NOMO-1 treated with dmso at 0.1 percent for 144 hours (cell line): ENCODE measurements around the gene SLC25A26.

Experiments
- DNase-seq: peaks from one replicate; lab custom pipeline; 2025; ENCODE audit not compliant: unreplicated experiment; lab: John Stamatoyannopoulos, UW

The SLC25A26 gene

DNA sequence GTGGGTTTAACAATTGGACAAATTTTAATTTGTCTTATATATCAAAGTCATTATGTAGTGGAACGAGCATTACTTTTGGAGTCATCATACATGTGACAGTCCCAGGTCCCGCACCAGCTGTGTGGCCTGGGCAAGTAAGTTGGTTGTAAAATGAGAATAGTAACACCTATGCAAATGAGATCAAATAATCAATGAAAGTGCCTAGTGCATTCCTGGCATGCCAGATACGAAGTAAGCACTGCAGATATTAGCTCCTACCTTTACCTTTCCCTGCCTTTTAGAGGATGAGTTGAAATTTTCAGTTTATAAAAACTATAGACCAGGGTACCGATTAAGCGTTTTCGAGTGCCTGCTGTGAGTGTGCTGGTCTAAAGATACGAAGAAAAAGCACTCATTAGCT is 145.9 kb downstream of the SLC25A26 start:
- DNase-seq: no peak

DNA sequence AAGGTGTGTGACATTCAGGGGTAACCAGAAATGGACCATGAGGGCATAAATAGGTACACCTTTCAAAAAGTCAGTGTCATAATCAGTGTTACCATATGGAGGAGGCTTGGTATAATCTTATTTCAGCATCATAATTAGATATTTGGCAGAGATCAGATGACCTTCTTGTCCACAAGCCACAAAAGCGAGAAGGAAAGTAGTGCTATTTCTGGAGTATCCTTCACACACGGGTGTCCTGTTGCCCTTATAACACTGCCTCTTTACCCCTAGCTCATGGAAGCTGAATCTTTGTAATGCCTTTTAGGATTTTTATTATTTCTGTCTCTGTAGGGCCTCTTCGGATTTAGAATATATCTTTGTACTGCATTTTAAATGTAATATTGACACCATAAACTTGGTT is 147.2 kb downstream of the SLC25A26 start:
- DNase-seq: no peak

DNA sequence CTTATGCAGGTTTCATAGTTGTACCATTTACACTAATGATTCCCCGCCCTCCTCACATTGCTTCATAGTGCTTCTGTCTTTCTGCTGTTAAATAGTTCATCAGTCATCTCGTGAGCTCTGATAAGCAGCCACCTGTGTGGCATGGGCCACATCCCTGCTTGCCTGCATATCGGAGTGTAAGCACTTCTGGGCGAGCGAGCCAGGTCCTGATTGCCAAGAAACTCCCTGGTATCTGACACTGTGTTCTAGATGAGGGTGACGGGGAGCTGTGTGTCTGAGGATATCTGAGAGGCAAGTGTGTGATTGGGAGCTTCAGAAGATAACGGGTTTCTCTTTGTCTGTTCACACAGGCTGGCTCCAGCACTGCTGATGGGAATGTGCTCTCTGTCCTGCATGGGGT is 149.4 kb downstream of the SLC25A26 start:
- DNase-seq: no peak

DNA sequence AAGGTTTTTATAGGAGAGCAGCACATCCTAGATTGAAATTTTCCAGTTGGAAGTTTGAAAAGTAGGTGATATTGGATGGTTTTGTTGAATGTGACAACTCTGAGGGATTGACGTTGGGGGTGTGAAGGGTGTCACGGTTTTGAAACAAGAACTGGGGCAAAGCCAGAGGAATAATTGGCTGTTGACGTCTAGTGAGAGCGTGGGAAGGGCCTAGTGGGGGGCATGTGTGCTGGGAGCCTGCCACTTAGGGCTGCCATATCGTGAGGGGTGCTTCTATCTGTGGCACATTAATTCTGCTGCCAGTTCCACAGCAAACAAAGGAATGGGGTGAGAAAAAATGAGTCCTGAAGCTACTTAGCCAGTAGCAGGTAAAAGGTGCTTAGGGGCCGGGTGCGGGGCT is 150.6 kb downstream of the SLC25A26 start:
- no peak for DNase-seq

DNA sequence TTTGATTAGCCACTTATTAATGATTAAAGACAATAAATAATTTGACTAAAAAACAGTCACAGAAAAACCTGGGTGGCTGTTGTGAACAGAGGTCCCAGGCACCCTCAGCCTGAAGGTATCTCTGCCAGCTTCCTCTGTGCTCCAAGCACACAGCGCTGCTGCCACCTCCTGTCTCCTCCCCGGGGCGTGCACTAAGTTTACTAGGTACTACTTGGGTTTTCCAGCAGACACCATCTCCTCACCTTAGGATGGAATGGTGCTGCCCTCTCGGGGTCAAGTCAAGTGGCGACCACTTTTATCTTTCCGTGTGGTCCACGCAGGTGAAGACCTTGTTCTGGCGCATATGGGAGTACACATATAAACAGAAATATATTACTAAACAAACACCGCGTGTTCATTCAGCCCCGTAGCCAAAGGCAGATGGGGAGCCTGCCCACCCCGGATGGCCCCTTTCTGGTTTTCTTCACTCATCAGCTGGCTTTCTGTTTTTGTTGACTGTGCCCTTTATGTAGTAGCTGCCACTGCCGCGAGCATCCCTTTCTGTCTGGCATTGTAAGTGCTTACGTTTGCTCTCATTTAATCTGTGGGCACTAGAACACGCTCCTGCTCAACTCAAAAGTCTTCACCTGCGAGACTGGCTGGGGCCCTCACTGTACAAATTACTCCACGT is 152.0 kb downstream of the SLC25A26 start:
- DNase-seq: no peak

DNA sequence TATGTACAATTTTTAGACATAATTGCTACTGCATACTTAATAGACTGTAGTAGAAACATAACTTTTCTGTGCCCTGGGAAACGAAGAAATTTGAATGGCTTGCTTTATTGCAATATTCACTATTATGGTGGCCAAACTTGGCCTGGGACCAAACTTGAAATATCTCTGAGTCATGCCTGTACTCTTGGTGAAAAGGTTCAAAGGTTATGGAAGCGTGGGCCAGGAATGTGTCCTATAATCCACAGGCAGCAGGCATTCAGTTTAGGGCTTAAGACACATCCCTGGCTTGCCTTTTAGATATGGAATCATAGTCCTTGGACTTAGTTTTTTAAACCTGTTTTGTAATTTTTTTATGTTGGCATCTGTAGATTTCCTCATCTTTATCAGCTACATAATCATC is 155.8 kb downstream of the SLC25A26 start:
- no peak for DNase-seq

DNA sequence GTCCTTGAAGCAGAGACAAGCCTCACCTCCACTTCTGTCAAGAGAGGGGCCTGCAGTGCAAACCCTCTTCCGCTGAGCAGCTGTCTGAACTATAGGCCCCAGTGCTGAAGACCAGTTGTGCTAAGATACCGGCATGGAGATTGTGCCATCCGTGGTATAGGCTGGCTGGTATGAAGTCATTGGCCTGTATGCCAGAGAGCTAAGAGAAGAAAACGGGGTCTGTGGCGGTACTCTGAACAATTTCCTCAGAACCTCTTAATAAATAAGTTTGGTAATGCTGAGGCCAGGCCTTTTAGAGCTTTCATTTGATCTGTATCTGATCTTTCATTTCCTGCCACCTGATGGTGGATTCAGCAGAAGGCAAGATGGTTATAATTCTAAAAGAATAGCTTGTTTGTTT is 157.0 kb downstream of the SLC25A26 start:
- no peak for DNase-seq

DNA sequence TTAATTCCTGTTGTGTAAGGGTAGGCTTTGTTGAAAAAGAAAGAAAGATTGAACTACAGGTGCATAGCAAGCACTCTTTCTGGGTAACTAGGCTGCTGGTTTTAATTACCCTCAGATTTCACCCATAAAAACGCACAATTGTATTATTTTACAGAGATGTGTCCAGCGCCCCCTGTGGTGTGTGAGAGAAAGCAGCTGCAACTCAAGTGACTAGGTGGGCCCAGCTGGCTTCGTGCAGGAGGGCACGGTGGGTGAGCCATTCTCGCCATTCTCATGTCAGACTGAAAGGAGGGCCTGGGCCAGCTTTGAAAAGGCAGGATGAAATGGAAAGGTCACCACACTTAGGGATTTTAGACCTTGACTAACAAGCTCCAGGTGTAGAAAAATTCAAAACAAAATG is 157.5 kb downstream of the SLC25A26 start:
- DNase-seq: no peak

DNA sequence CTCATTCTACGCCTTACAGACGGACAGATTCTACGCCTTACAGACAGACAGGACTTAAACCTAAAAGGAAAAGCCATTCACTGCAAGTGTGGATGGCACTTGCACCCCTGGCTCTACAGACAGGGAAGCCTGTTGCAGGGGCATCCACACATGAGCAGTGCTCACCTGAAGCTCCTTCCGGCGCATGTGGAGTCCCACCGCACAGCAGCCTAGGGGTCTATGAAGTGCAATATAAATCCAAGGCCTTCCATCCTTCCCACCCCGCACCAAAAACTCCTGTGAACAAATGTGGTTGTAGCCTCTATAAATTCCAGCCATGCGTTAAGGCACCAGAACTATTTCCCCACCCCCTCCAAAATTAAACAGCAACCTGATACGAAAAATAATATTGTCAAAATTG is 158.8 kb downstream of the SLC25A26 start:
- no peak for DNase-seq

DNA sequence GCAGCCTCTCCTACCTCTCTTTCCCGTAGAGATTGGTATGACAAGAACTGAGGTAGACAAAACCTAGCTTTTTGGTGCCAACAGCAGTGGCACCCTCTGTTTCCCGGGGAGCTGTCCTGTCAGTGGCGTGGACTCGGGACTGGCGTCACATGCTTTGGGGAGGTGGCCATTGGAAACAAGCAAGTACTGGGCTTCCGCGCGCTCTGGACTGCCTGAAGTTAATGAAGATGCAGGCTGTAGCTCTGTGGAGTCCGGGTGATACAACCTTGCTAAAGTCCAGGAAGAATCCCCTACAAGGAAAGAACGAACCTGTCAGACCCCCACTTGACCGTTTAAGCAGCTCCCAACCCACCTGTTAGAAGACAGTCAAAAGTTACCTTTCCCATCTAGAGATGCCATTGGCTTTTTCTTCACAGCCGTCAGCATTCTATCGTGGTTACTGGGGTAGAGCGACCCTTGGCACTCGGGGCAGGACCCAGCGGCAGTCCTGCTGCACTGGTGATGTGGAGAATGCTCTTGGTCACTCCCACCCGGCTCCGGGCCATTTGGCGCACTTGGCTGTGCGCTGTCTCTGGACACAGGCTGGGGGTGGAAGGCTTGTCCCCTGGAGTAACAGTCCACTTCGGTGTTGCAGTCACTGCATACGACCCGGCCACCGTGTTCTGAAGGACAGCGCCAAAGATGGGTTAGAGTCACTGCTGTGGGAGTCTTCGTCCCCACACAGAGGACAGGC is 159.6 kb downstream of the SLC25A26 start:
- no peak for DNase-seq

DNA sequence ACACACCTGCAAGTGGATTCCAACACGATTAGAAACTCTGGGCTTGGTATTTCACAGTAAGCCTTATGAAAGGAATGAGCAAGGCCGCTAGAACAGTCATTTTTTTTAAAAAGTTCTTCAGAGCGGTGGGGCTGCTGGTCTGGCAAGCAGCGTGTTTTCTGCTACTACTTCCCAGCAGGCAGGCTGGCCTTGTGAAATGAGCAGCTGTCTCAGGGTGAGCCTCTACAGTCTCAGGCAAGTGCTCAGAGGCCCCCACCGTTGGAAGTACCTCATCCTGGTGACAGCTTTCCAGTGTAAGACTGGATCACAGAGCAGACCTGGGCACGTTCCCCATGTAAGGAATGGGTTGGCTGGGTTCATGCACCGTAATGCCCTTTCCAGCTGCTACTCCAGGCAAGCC is 160.8 kb downstream of the SLC25A26 start:
- no peak for DNase-seq

DNA sequence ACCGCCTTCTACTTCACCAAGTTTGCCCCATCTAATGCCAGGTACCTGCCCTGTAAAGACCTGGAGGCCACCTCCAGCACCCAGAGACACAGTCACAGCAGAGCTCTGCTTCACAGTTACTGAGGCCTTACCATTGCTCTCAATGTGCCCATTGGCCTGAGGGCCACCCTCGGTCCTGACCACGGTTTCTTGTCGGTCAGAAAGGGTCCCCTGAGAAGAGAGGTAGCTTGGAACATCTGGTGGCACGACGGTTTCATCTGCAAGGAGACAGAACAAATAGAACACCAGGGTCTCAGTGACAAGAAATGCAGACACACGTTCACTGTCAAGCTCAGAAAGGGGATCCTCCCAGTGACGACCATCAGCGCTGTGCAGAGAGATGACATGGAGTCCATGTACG is 161.3 kb downstream of the SLC25A26 start:
- no peak for DNase-seq

DNA sequence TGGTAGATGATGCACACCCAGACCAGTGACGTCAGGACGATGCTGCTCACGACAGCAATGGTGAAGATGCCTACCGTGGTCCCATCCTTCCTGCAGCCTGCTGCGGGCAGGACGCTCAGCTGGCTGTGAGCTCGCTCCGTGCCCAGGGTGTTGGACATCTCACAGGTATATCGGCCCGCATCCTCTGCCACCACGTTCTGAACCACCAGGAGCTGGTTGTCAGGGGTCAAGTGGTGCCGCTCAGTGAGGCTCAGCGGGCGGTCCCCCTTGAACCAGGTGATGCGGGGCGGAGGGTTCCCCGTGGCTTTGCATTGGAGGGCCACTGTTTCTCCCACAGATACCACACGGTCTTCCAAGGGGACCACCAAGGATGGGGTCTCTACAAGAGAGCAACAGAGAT is 162.2 kb downstream of the SLC25A26 start:
- no peak for DNase-seq

DNA sequence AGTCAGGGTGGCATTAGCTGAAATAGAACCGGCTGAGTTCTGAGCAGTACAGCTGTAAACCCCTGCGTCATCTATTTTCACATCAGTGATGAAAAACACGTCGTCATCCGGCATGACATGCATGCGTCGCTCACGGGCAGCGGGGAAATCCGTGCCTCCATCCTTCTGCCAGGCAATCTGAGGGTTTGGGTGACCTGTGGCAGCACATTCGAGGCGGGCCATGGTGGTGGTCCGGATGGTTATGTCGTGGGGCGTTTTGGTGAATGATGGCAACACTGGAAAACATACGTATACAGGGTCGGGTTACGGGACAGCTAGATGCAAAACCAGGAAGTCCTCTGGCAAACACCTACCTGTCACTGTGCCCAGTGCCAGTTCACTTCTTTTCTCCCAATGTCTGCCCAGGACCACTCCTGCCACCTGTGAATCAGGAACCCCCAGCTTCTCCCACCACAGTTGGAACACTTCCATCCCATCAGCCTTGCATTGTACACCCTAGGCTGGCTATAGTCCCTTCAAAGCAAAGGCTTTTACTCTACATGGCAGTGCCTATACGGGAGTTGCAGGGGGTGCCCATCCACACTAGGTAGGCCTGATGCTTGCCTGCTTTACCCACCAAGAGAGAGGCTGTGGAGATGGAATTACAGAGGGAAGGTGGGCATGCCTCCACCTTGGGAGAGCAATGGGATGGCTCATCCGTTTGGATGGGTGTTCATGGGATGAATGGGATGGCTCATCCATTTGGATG is 163.4 kb downstream of the SLC25A26 start:
- DNase-seq: no peak

DNA sequence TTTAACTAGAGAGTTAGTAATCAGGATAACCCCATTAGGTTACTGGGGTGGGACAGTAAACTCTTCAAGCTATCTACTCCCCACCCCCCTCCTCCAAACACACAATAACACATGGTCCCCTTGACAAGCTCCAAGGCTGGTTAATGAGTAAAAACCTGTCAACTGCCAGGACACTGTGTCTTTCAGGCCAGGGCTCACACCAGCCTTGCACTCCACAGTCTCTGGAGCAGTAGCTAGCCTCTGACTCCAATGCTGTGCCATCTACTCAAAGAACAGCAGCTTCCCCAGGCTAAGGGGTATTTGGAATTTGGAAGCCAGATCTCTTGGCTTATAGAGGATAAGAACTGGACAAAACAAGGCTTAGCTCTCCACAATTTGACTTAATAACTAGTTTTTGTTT is 164.3 kb downstream of the SLC25A26 start:
- DNase-seq: no peak

DNA sequence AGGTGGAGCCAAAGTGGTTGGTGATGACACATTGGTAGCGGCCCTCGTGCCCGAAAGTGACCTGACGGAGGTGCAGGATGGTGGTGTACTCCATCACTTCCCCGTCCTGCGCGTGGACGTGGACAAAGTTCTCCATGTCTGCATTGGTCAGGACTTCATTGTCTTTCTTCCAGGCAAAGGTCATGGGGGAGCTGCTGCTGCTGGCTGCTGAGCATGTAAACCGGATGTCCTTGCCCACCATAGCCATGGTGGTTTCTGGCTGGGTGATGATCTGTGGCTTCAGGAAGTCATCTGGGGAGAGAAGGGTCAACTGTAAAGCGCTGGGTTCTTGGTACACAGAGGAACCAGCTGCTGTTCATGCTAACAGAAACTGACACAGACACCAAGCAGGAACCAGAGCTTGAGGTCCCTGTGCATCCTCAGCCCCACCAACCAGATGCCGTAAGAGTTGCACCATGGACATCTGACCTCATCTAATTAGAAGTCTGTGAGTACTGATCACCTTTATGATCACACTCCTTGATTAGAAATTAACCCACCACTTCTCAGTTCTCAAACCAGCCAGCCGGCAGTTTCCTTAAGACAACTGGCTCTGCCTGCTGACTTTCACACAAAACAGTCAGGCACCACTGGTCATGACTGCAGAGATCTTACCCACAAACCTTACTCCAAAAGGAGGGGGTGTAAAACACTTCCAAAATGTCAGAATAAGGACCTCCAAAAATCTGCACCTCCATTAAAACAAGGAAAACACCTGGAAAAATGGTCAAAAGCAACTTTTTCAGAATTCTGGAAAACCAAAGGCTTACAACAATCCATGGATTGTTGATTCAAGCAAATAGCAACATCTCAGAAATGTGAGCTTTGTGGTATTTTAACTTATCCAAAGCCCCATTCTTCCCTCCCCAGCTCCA is 165.5 kb downstream of the SLC25A26 start:
- no peak for DNase-seq

DNA sequence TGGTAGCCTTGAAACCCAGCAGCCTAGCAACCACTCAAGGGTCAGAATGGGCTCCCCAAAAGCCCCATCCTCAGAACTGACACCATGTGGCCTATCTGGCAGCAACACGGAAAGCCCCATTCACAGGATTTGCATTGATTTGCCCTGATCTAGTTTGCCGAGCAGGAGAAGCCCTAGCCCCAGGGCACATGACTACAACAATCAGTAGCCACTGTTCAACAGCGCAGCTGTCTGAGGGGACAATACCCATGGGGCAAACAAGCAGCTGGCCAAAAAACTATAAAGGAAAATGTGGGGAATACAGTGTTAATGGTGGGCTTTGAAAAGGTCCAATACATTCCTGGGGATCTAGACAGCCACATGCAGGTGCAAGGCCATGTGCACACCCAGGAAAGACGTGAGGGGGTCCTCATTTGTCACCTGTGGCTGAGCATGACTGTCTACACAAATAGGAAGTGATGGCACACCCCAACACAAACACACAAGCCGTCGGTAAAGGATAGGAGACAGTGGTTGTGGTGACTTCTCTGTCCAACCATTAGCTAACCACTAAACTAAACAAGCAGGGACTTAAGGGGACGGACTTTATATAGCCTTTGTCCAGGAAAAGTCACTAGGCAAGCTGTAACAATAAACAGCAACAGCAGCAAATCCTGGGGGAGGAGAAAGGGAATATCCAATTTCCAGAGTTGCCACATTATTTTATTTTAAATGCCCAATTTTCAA is 166.3 kb downstream of the SLC25A26 start:
- DNase-seq: no peak

DNA sequence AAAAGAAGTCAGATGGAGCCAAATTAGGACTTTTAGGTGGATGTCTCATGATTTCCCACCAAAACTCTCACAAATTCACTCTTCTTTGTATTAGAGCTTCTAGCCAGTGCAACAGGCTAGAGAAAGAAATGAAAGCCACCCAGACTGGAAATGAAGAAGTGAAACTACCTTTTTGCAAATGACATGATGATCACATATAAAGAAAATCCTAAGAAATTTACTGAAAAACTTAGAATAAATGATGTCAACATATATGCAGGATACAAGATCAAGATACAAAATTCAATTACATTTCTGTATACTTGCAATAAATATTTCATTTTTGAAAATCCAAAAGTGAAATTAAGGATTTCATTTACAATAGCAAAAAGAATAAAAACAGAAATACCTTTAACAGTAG is 169.2 kb downstream of the SLC25A26 start:
- no peak for DNase-seq

DNA sequence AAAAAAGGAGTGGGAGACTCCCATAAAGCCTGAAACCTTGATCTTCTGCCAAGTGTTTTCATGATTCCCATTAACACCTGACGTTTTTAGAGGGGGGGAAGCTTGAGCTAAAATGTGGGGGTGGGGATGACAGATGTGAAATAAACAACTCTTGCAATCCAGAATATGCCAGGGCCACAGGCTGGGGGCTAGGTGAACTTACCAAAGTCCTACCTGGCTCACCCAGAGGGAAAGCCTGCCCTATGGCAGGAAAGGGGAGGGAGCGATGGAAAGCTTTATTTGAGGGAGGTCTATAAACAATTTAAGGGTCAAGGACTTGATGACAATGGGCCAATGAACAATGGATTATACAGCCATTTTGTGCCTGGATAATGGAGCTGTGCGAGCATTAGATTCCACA is 171.7 kb downstream of the SLC25A26 start:
- no peak for DNase-seq

DNA sequence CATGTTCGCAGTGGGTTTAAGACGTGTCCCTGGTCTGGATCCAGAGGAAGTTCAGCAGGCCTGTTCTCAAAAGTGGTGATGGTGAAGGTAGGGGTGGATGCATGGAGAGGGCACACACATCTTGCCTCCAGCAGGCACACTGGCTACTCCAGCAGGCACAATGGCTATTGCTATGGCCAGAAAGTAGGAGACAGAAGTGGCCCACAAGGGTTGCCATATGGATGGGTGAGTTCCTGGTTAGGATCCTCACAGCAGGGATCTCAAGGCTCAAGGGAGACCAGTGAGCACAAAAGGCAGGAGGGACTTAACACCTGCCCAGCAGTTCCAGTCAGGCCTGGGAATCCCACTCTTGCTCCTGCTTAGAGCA is 172.1 kb downstream of the SLC25A26 start:
- DNase-seq: no peak
